ENCODE data around the gene B3GNT8. TPM values are rescaled to one million over a fixed set of nuclear protein-coding genes. Genes with fewer than 3 reads are reported as not detected.

The B3GNT8 gene
- total RNA-seq, 1 experiment from 2014 or later: not detected

DNA sequence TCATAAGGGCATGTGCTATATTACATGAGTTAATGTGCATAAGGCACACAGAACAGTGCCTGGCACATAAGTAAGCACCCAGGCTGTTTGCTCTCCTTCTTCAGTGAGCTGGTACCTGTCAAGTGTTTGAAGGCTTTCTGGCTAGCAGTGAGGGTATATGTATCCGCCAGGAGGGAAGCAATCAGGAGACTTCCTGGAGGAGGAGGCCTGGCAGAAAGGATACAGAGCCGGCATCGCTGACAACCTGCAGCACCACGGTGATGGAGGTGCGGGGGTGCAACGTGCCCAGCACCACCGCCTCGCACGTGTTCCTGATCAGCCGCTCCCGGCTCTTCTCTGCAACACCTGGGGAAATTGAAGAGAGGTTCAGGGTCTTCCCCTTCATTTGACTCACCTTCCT lies 35.6 kb downstream of the B3GNT8 start (continued):
- TF ChIP-seq, protein P1, sequence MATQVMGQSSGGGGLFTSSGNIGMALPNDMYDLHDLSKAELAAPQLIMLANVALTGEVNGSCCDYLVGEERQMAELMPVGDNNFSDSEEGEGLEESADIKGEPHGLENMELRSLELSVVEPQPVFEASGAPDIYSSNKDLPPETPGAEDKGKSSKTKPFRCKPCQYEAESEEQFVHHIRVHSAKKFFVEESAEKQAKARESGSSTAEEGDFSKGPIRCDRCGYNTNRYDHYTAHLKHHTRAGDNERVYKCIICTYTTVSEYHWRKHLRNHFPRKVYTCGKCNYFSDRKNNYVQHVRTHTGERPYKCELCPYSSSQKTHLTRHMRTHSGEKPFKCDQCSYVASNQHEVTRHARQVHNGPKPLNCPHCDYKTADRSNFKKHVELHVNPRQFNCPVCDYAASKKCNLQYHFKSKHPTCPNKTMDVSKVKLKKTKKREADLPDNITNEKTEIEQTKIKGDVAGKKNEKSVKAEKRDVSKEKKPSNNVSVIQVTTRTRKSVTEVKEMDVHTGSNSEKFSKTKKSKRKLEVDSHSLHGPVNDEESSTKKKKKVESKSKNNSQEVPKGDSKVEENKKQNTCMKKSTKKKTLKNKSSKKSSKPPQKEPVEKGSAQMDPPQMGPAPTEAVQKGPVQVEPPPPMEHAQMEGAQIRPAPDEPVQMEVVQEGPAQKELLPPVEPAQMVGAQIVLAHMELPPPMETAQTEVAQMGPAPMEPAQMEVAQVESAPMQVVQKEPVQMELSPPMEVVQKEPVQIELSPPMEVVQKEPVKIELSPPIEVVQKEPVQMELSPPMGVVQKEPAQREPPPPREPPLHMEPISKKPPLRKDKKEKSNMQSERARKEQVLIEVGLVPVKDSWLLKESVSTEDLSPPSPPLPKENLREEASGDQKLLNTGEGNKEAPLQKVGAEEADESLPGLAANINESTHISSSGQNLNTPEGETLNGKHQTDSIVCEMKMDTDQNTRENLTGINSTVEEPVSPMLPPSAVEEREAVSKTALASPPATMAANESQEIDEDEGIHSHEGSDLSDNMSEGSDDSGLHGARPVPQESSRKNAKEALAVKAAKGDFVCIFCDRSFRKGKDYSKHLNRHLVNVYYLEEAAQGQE (IDR thresholded peaks at IDR 0.05; ENCODE audit: low read depth): no peak
- TF ChIP-seq, protein P2, sequence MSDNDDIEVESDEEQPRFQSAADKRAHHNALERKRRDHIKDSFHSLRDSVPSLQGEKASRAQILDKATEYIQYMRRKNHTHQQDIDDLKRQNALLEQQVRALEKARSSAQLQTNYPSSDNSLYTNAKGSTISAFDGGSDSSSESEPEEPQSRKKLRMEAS (IDR thresholded peaks at IDR 0.05): no peak
- no peak for TF ChIP-seq RAD21 (IDR thresholded peaks at IDR 0.05; ENCODE audit: low read depth)

DNA sequence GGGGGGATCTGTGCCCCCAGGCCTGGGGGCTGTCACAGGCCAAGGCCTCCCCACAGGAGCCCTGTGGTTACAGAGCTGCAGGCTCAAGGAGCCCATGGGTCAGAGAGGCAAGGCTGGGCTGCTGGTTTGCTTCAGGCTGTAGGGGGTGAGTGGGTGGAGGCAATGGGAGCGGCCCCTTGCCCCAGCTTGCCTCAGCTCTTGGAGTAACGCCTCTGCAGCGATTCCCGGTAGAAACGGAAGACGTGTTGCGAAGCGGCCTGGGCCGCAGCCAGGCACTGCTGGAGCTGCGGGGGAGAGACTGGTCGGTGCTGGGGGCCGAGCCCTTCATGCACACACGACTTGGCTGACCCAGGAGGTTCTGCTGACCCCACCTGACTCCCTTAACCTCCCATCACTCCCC lies 40.7 kb downstream of the B3GNT8 start:
- DNase-seq (ENCODE audit: low read depth, low spot score): no peak
- Histone ChIP-seq H3K27ac (ENCODE audit: low read depth, low read length) (no peak overlapping the region), H4K20me1 (ENCODE audit: insufficient read depth) (no peaks in the 10 kb centered on the region), H3K4me1 (ENCODE audit: control insufficient read depth in 1 of 2, insufficient read depth in 2 of 2, low read length in 2 of 2) (no peaks in the 10 kb centered on the region), H3K9ac (ENCODE audit: low read length) (no peak overlapping the region), H3K27me3 (ENCODE audit: insufficient read depth, low read length) (no peaks in the 10 kb centered on the region), H3K4me3 (replicated peaks in 1 of 2; ENCODE audit: low read depth in 1 of 2, low read length in 2 of 2) (no peak overlapping the region), H3K36me3 (ENCODE audit: control insufficient read depth in 1 of 2, insufficient read depth in 2 of 2, low read length in 2 of 2) (peaks cover 10 to 13% of the 10 kb centered on the region in 2 experiments; a peak in 3 of 4 replicates), H3K79me2 (ENCODE audit: insufficient read depth, low read length) (no peaks in the 10 kb centered on the region), H3K9me3 (ENCODE audit: control insufficient read depth in 1 of 2, insufficient read depth in 1 of 2, low read depth in 1 of 2, low read length in 2 of 2) (no peaks in the 10 kb centered on the region), H3K9me2 (ENCODE audit: insufficient read depth) (no peaks in the 10 kb centered on the region), H3K4me2 (ENCODE audit: low read length) (no peak overlapping the region), H2AFZ (ENCODE audit: low read depth, low read length, poor library complexity, severe bottlenecking) (no peak overlapping the region)
- CTCF ChIA-PET: no interaction called here
- no peak for TF ChIP-seq POLR2A (IDR thresholded peaks at IDR 0.05; ENCODE audit: borderline replicate concordance, extremely low read depth, insufficient read depth, insufficient read length)
- no peak for TF ChIP-seq EGR1 (IDR thresholded peaks at IDR 0.05; ENCODE audit: low read depth)
- TF ChIP-seq POLR2AphosphoS5 (IDR thresholded peaks at IDR 0.05; ENCODE audit: low read depth, low read length): no peak
- TF ChIP-seq SRF (IDR thresholded peaks at IDR 0.05; ENCODE audit: low read depth): no peak
- TF ChIP-seq, protein P3, sequence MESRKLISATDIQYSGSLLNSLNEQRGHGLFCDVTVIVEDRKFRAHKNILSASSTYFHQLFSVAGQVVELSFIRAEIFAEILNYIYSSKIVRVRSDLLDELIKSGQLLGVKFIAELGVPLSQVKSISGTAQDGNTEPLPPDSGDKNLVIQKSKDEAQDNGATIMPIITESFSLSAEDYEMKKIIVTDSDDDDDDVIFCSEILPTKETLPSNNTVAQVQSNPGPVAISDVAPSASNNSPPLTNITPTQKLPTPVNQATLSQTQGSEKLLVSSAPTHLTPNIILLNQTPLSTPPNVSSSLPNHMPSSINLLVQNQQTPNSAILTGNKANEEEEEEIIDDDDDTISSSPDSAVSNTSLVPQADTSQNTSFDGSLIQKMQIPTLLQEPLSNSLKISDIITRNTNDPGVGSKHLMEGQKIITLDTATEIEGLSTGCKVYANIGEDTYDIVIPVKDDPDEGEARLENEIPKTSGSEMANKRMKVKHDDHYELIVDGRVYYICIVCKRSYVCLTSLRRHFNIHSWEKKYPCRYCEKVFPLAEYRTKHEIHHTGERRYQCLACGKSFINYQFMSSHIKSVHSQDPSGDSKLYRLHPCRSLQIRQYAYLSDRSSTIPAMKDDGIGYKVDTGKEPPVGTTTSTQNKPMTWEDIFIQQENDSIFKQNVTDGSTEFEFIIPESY (IDR thresholded peaks at IDR 0.05; ENCODE audit: extremely low read depth, insufficient replicate concordance, low read length): no peak
- no peak for TF ChIP-seq EZH2 (IDR thresholded peaks at IDR 0.05)
- no peak for TF ChIP-seq TCF7L2 (IDR thresholded peaks at IDR 0.05; ENCODE audit: borderline replicate concordance, extremely low read depth, insufficient read depth, insufficient read length)
- TF ChIP-seq JUND (IDR thresholded peaks at IDR 0.05): no peak
- TF ChIP-seq SP1 (IDR thresholded peaks at IDR 0.05; ENCODE audit: low read depth): no peak
- TF ChIP-seq SIN3A (IDR thresholded peaks at IDR 0.05; ENCODE audit: low read depth): no peak
- TF ChIP-seq ZNF274 (IDR thresholded peaks at IDR 0.05; ENCODE audit: low read depth, low read length): no peak
- no peak for TF ChIP-seq FOSL1 (IDR thresholded peaks at IDR 0.05; ENCODE audit: low read depth)
- no peak for TF ChIP-seq CEBPB (IDR thresholded peaks at IDR 0.05; ENCODE audit: low read depth)
- TF ChIP-seq ELF1 (IDR thresholded peaks at IDR 0.05; ENCODE audit: borderline replicate concordance, low read depth): no peak
- no peak for TF ChIP-seq CBX3 (IDR thresholded peaks at IDR 0.05; ENCODE audit: low read depth)
- POLR2A ChIA-PET: no interaction called here
- RAD21 ChIA-PET (ENCODE audit: low non-redundant PET in 1 of 2, low total read pairs in 2 of 2, uncharacterized antibody in 2 of 2, unreplicated experiment in 2 of 2): no interaction called here
- intact Hi-C loops (cut with micrococcal nuclease): no loop called here
- BruUV-seq (replicated peaks): no TSS peak
- no peak; the same call in 1 of the 2 replicates for ATAC-seq

All from HCT116 (cell line).